ENCODE data around the gene FBXW5.

- TF ChIP-seq CTCF (IDR thresholded peaks at IDR 0.05; ENCODE audit: extremely low read depth in 1 of 2, insufficient read depth in 1 of 2, low read depth in 1 of 2, low read length in 2 of 2) (no peak), FOS (IDR thresholded peaks at IDR 0.05; ENCODE audit: borderline replicate concordance, insufficient read depth, low read length) (no peak), POLR2AphosphoS5 (IDR thresholded peaks at IDR 0.05; ENCODE audit: insufficient read depth, low read depth, low read length) (no peak), MAX (IDR thresholded peaks at IDR 0.05; ENCODE audit: insufficient read depth, insufficient read length) (no peak)
These were observed 25.8 kb upstream of the FBXW5 start for GRCh38 chr9:136970361-136970760.

All from endothelial cell of umbilical vein (primary cell).